ENCODE measurements around the gene STK39.

GRCh38 chr2:168203762-168204693 is 43.4 kb downstream of the STK39 start:
- TF ChIP-seq CTCF (IDR thresholded peaks at IDR 0.05) = no peak
- TF ChIP-seq POLR2A (IDR thresholded peaks at IDR 0.05) = no peak
